Stomach smooth muscle (tissue), 2 donors: ENCODE measurements around the gene SLC38A10.

Experiments
- H3K27ac ChIP-seq: one replicate; pipeline ENCODE4 v1.7.0; 2013; ENCODE audit warnings: mild to moderate bottlenecking, low read length, inconsistent platforms
- H3K27me3 ChIP-seq, 2 donors: one replicate each; pipeline ENCODE4 v1.7.0; 2013; ENCODE audit warnings: low read length in 2 of 2; ENCODE audit not compliant: insufficient read depth in 2 of 2, control insufficient read depth in 1 of 2
- H3K36me3 ChIP-seq, 2 donors: one replicate each; pipeline ENCODE4 v1.7.0; 2013; ENCODE audit warnings: low read length in 2 of 2; ENCODE audit not compliant: control insufficient read depth in 2 of 2, insufficient read depth in 2 of 2
- H3K4me1 ChIP-seq: one replicate; pipeline ENCODE4 v1.7.0; 2013; ENCODE audit warnings: low read length; ENCODE audit not compliant: control insufficient read depth, insufficient read depth
- H3K4me3 ChIP-seq, 2 donors: one replicate each; pipeline ENCODE4 v1.7.0; 2013; ENCODE audit warnings: low read length in 2 of 2
- H3K9ac ChIP-seq, 2 donors: one replicate each; pipeline ENCODE4 v1.7.0; 2013; ENCODE audit warnings: low read length in 2 of 2, mild to moderate bottlenecking in 1 of 2
- H3K9me3 ChIP-seq, 2 donors: one replicate each; pipeline ENCODE4 v1.7.0; 2013; ENCODE audit warnings: low read length in 2 of 2; ENCODE audit not compliant: control insufficient read depth in 2 of 2
- donor health status: healthy.
- donor health status: Pancreatic carcinoma.

SLC38A10 gene

GRCh38 chr17:81302861-81303333 lies 7.8 kb upstream of the SLC38A10 start:
- Histone ChIP-seq H3K4me1 (peaks cover 2% of the 10 kb centered on the region), H3K4me3 (no peak overlapping the region), H3K9me3 (no peaks in the 10 kb centered on the region), H3K9ac (no peak overlapping the region), H3K36me3 (no peaks in the 10 kb centered on the region), H3K27ac (no peak overlapping the region), H3K27me3 (no peaks in the 10 kb centered on the region)

DNA sequence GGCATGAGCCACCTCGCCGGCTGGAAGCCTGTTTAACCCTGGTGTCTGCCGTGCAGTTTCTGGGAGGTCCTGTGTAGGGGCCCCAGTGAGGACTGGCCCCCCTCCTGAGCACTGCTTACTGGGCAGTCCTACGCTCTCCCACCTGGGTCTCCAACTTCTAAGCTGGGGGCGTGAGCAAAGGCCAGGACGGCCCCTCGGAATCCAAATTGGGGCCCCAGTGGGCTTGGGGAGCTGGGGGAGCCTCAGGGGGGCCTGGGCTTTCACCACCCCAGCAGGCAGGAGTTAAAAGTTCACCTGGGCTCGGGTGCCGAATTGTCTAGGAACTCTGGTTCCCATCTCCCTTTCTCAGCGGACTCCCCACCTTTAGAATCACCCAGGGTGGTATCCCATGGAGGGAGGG lies 7.2 kb upstream of the SLC38A10 start:
- H3K27me3 ChIP-seq, result no peaks in the 10 kb centered on the region
- no peak overlapping the region for H3K27ac ChIP-seq
- H3K36me3 ChIP-seq, result no peaks in the 10 kb centered on the region
- peaks cover 2% of the 10 kb centered on the region for H3K4me1 ChIP-seq
- no peaks in the 10 kb centered on the region for H3K9me3 ChIP-seq
- no peak overlapping the region for H3K9ac ChIP-seq
- no peak overlapping the region for H3K4me3 ChIP-seq

GRCh38 chr17:81301195-81302144 lies 6.4 kb upstream of the SLC38A10 start:
- no peaks in the 10 kb centered on the region for H3K36me3 ChIP-seq
- no peak overlapping the region for H3K27ac ChIP-seq
- no peak overlapping the region for H3K9ac ChIP-seq
- no peaks in the 10 kb centered on the region for H3K27me3 ChIP-seq
- no peaks in the 10 kb centered on the region for H3K9me3 ChIP-seq
- H3K4me1 ChIP-seq, result peaks cover 2% of the 10 kb centered on the region
- H3K4me3 ChIP-seq, result no peak overlapping the region

GRCh38 chr17:81300586-81301155 lies 5.6 kb upstream of the SLC38A10 start:
- H3K9ac ChIP-seq, result no peak overlapping the region
- H3K4me3 ChIP-seq, result no peak overlapping the region
- H3K4me1 ChIP-seq, result peaks cover 7% of the 10 kb centered on the region
- H3K36me3 ChIP-seq, result no peaks in the 10 kb centered on the region
- H3K27ac ChIP-seq, result no peak overlapping the region
- no peaks in the 10 kb centered on the region for H3K9me3 ChIP-seq
- no peaks in the 10 kb centered on the region for H3K27me3 ChIP-seq

DNA sequence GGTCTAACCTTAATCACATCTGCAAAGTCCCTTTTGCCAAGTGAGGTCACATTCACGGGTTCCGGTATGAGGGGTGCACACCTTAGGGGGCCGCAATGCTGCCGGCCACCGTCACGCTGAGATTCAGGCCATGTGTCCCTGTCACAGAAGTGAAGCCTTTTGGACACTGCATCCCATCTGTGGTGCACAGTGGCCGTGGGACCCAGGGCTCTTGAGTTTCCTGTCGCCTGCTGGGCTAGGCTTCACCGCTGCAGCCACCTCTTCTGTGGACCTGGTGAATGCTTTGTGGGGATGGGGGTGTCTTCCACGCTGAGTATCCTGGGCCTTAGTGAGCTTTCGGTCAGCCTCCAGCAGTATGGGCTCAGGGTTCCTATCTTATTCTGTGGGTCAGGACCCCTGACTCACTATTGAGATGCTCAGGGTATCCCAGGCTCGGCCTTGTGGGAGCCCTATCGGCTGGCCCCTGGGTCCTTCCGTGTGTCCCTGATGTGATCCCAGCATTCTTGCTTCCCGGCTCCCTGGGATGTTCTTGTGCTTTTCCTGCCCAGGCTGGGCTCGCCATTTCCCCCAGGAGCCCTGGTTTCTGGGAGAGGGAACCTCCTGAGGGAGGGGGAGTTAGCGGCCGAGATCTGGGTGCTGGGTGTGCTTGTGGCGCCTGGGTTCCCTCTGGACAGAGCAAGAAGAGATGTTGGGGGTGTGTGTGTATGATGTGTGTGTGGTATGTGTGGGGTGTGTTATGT lies 4.9 kb upstream of the SLC38A10 start:
- Histone ChIP-seq H3K9me3 (no peaks in the 10 kb centered on the region), H3K4me3 (no peak overlapping the region), H3K27ac (no peak overlapping the region), H3K36me3 (no peaks in the 10 kb centered on the region), H3K4me1 (peaks cover 10% of the 10 kb centered on the region), H3K27me3 (no peaks in the 10 kb centered on the region), H3K9ac (no peak overlapping the region)

DNA sequence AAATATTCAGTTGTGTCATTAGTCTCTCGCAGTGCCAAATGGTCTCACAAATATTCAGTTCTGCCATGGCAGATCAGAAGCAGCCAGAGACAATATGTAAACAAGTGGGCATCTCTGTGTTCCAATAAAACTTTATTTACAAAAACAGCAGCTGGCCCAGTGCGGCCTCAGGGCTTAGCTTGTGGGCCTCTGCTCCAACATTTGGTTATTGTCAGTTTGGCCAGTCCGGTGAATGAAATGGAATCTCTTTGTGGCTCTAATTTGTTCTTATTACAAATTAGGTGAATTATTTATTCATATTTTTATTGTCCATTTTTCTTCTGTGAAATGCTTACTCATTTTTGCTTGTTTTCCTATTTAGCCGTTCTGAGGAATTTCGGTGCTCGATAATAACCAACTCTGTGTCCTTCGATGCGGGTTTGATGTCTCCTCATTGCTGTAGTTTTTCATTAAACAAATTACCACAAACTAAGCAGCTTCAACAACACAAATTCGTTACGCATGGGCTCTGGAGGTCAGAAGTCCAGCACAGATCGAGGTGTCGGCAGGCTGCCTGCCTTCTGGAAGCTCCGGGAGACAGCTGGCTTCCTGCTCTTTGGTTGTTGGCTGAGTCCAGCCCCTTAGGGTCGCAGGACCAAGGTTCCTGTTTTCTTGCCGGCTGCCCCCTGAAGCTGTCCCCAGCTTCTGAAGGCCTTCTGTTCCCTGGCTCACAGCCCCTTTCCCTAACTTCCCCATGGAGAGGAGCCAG lies 4.1 kb upstream of the SLC38A10 start:
- no peaks in the 10 kb centered on the region for H3K36me3 ChIP-seq
- no peak overlapping the region for H3K4me3 ChIP-seq
- peak overlapping the region; percentile 55 for H3K27ac ChIP-seq
- no peak overlapping the region for H3K9ac ChIP-seq
- H3K27me3 ChIP-seq, result no peaks in the 10 kb centered on the region
- no peaks in the 10 kb centered on the region for H3K9me3 ChIP-seq
- peaks cover 12% of the 10 kb centered on the region for H3K4me1 ChIP-seq

DNA sequence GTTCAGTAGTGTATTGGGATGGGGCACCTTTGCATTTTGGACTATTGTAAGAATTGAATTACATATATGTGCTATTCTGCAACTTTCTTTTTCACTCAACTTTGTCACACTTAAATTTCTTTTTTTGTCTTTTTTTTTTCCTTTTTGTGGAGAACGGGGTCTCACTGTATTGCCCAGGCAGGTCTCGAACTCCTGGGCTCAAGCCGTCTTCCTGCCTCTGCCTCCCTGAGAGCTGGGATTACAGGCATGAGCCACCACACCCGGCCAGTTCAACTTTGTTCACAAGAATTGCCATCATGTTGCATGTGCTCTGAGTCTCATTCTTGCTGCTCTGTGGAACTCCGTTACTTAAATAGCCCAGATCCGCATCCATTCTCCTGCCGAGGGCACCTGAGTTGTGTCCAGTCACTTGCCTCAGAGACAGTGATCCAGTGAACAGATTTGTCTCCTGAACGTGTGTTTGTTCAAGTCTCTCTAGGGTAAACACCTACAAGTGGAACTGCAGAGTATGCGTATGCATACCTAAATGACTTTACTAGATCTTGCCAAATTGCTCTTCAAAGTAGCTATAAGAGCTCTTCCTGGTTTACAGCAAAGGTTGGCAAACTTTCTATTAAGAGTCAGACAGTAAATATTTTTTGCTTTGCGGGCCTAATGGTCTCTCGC lies 3.4 kb upstream of the SLC38A10 start:
- H3K36me3 ChIP-seq, result no peaks in the 10 kb centered on the region
- H3K4me3 ChIP-seq, result no peak overlapping the region
- peaks cover 13% of the 10 kb centered on the region for H3K4me1 ChIP-seq
- peak overlapping the region; percentile 55 for H3K27ac ChIP-seq
- H3K9ac ChIP-seq, result no peak overlapping the region
- H3K9me3 ChIP-seq, result no peaks in the 10 kb centered on the region
- H3K27me3 ChIP-seq, result no peaks in the 10 kb centered on the region

DNA sequence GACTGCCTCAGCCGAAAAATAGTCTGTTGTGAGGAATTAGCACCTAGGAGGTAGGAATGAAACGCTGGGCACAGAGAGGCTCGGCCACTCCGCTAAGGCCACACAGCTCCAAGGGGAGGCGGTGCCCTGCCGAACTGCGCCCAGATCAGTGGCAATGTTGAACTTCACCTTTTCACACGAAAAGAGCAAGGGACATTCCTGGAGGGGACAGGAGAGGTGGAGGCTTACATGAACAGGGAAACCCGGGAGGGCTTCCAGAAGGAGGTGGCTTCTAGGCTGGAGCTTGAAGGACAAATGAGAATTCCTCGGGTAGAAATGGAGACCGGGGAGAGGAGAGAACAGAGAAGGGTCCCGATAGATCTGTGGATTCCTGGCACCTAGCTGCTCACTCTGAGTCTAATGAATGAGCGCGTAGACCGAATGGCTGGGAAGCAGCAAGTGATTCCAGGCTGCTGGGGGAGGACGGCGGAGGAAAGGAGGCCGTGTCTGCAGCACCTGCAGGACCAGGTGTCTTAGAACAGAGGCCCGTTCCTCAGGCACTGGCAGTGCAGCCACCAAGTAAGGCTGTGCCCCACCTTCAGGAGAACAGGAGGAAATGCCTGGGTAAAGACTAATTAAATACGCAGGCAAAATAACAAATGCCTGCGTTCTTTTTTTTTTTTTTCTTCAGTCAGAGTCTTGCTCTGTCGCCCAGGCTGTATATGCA lies 722 bp upstream of the SLC38A10 start:
- H3K27ac ChIP-seq, result peak overlapping the region; percentile 94

DNA sequence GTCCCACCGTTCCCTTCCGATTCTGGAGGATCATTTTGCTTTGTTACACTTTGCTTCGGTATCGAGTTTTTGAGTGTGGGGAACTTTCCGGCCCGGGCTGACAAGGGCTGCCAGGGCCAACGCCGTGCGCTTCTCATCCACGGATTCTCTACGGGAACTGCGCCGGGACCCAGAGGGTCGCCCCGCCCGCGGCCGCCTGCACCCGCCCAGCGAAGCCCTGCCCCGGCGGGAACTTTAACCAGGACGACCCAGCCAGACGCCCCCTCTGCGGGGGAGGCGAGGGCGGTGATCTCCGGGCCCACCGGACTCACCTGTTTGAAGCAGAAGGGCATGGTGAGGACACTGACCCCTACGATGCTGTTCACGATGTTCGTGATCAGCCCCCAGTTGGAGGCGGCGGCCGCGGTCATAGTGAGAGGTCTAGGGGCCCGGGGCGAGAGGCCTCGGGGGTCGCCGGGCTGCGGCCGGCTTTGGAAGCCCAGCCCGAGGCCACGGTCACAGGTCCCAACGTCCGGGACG lies 536 bp downstream of the SLC38A10 start:
- peak overlapping the region; percentile 94 for H3K27ac ChIP-seq
- H3K9me3 ChIP-seq, result no peaks in the 10 kb centered on the region
- peaks cover 0 to 8% of the 10 kb centered on the region in 2 donors for H3K36me3 ChIP-seq
- H3K9ac ChIP-seq, result peak overlapping the region; percentile 58 to 90
- H3K4me3 ChIP-seq, result peak overlapping the region; percentile 64 to 87
- H3K4me1 ChIP-seq, result peaks cover 24% of the 10 kb centered on the region
- no peaks in the 10 kb centered on the region for H3K27me3 ChIP-seq

More for the DNA sequence above, 722 bp upstream of the SLC38A10 start:
- peaks cover 24% of the 10 kb centered on the region for H3K4me1 ChIP-seq
- H3K9ac ChIP-seq, result peak overlapping the region; percentile 58 to 90
- no peaks in the 10 kb centered on the region for H3K27me3 ChIP-seq
- no peaks in the 10 kb centered on the region for H3K9me3 ChIP-seq
- peak overlapping the region; percentile 64 to 87 for H3K4me3 ChIP-seq
- no peaks in the 10 kb centered on the region for H3K36me3 ChIP-seq
